ENCODE data around the gene C16orf96. TPM values are rescaled to one million over a fixed set of nuclear protein-coding genes. Genes with fewer than 3 reads are reported as not detected.

C16orf96 gene
- total RNA-seq, 4 donors from 2014 or later, result 0.26 to 0.35 (median 0.30) TPM; not detected in 1

GRCh38 chr16:4533490-4533889 lies 22.6 kb upstream of the C16orf96 start:
- Histone ChIP-seq H3K4me1 (no peaks in the 10 kb centered on the region), H3K27me3 (no peaks in the 10 kb centered on the region), H3K27ac (peak overlapping the region; percentile 30 to 54), H3K36me3 (no peaks in the 10 kb centered on the region), H3K4me3 (no peak overlapping the region), H3K9me3 (no peaks in the 10 kb centered on the region)
- intact Hi-C loops (cut with DNase I; ENCODE audit: low total_unique reads), result no loop called here
- TF ChIP-seq CTCF (IDR thresholded peaks at IDR 0.05) (no peak), POLR2A (IDR thresholded peaks at IDR 0.05) (no peak)
- DNase-seq, result no peak

GRCh38 chr16:4534151-4534790 lies 21.9 kb upstream of the C16orf96 start:
- Histone ChIP-seq H3K4me1 (no peaks in the 10 kb centered on the region), H3K36me3 (no peaks in the 10 kb centered on the region), H3K27me3 (no peaks in the 10 kb centered on the region), H3K27ac (peak overlapping the region in 1 of 2 donors; percentile 54), H3K9me3 (no peaks in the 10 kb centered on the region), H3K4me3 (no peak overlapping the region)
- no peak for DNase-seq
- intact Hi-C loops (cut with DNase I; ENCODE audit: low total_unique reads), result no loop called here
- TF ChIP-seq POLR2A (IDR thresholded peaks at IDR 0.05) (peak in 1 of 2 donors; percentile 15), CTCF (IDR thresholded peaks at IDR 0.05) (no peak)

- H3K36me3 ChIP-seq, result no peaks in the 10 kb centered on the region
- no peak overlapping the region for H3K4me3 ChIP-seq
- H3K27ac ChIP-seq, result no peak overlapping the region
- DNase-seq, result no peak
- H3K27me3 ChIP-seq, result no peaks in the 10 kb centered on the region
- intact Hi-C loops (cut with DNase I; ENCODE audit: low total_unique reads), result no loop called here
- TF ChIP-seq CTCF (IDR thresholded peaks at IDR 0.05), result no peak
- no peak for TF ChIP-seq POLR2A (IDR thresholded peaks at IDR 0.05)
- no peaks in the 10 kb centered on the region for H3K9me3 ChIP-seq
- H3K4me1 ChIP-seq, result no peaks in the 10 kb centered on the region
Observed at GRCh38 chr16:4535627-4536108, 20.5 kb upstream of the C16orf96 start.

- Histone ChIP-seq H3K27ac (peak overlapping the region in 1 of 2 donors; percentile 89), H3K36me3 (no peaks in the 10 kb centered on the region)
- intact Hi-C loops (cut with DNase I; ENCODE audit: low total_unique reads), result no loop called here
Observed at GRCh38 chr16:4536391-4537106, 19.6 kb upstream of the C16orf96 start.

More at GRCh38 chr16:4536391-4537106, 19.6 kb upstream of the C16orf96 start:
- H3K4me1 ChIP-seq, result no peaks in the 10 kb centered on the region
- TF ChIP-seq POLR2A (IDR thresholded peaks at IDR 0.05) (no peak), CTCF (IDR thresholded peaks at IDR 0.05) (no peak)
- H3K27me3 ChIP-seq, result no peaks in the 10 kb centered on the region
- DNase-seq, result no peak
- no peaks in the 10 kb centered on the region for H3K9me3 ChIP-seq
- no peak overlapping the region for H3K4me3 ChIP-seq
